Activated naive CD8-positive, alpha-beta T cell treated with anti-CD3 and anti-CD28 coated beads, Interleukin-2, amount 10 ng/mL, durations not matched to agents 7 days and 5 days (primary cell): ENCODE data around the gene PAM16. TPM values are rescaled to one million over a fixed set of nuclear protein-coding genes. Genes with fewer than 3 reads are reported as not detected.

Experiments
- ATAC-seq: fragments of 150-1000 bp; cut with Tn5 transposase; one replicate; pipeline ENCODE4 v1.10.0; 2021; ENCODE audit warnings: low read depth, moderate library complexity
- POLR2A ChIA-PET: fragments of 350-600 bp; sonication (Branson Sonifier 250); formaldehyde crosslinking; loops from one replicate; lab custom pipeline; 2021; ENCODE audit warnings: antibody characterized with exemption; lab: Charles Lee
- DNase-seq: peaks from one replicate; pipeline ENCODE4 v3.0.0; 2021
- H3K27ac Mint-ChIP-seq: one replicate; pipeline ENCODE4 v1.8.0; 2022; ENCODE audit warnings: mild to moderate bottlenecking, mixed read lengths
- H3K27me3 Mint-ChIP-seq: one replicate; pipeline ENCODE4 v1.8.0; 2022; ENCODE audit warnings: mild to moderate bottlenecking, moderate library complexity, mixed read lengths
- H3K36me3 Mint-ChIP-seq: one replicate; pipeline ENCODE4 v1.8.0; 2021; ENCODE audit warnings: mild to moderate bottlenecking, mixed read lengths
- H3K4me1 Mint-ChIP-seq: one replicate; pipeline ENCODE4 v1.8.0; 2021; ENCODE audit warnings: mixed read lengths
- H3K4me3 Mint-ChIP-seq: one replicate; pipeline ENCODE4 v1.8.0; 2022; ENCODE audit warnings: mild to moderate bottlenecking, moderate library complexity, mixed read lengths
- H3K9me3 Mint-ChIP-seq: one replicate; pipeline ENCODE4 v1.8.0; 2021; ENCODE audit warnings: mixed read lengths
- total RNA-seq, 2 experiments: library from RNA; stranded (reverse); gene quantifications; one replicate each; pipeline ENCODE4 v1.2.3, GENCODE V29; 2021

PAM16 gene
- total RNA-seq, 2 experiments from 2014 or later = 42.5 to 50.0 TPM

DNA sequence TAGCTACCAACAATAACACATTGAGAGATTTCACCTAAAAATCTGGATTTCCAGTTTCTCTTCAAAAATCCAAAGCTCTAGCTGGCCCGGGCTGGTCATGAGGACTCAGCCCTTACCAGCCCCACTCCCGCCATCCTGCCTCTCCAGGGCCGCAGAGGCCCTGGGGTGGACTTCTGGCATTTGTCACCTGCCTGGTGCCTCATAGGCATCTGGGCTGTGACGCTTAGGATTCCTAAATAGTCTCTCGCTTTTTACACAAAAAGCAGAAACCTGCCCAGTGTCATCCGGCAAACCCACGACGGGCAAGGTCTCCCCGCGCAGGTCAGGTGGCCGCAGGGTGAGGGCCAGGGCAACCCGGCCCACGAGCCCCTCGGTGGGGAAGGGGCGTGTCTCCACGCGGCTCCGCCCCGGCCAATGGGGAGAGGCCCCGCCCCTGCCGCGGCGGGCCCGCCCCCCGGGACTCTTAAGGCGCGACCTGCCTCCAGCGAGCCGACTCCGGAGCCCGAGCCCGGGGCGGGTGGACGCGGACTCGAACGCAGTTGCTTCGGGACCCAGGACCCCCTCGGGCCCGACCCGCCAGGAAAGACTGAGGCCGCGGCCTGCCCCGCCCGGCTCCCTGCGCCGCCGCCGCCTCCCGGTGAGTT lies 20.4 kb upstream of the PAM16 start, which contains the start of gene VASN:
Gene VASN, plus strand, starts transcription at position 492 of the 644 bp plus-strand sequence. CDS start 9,030 bp downstream, outside the sequence.
- Mint-ChIP-seq H3K4me3 (peak within 1 kb of the TSS; percentile 67), H3K9me3 (no peaks in the 10 kb centered on the region), H3K27ac (no peak within 1 kb of the TSS), H3K27me3 (no peaks in the 10 kb centered on the region), H3K4me1 (peaks cover 2% of the 10 kb centered on the region), H3K36me3 (peaks cover 1% of the 10 kb centered on the region)
- peak; percentile 78 for DNase-seq
- peak; percentile 72 for ATAC-seq
- POLR2A ChIA-PET = interaction anchor here (0.6 to 0.7 kb wide), 2 partner anchors 18 to 98 kb away, joined by 3 read pairs; partner anchors contain the start of gene TFAP4

DNA sequence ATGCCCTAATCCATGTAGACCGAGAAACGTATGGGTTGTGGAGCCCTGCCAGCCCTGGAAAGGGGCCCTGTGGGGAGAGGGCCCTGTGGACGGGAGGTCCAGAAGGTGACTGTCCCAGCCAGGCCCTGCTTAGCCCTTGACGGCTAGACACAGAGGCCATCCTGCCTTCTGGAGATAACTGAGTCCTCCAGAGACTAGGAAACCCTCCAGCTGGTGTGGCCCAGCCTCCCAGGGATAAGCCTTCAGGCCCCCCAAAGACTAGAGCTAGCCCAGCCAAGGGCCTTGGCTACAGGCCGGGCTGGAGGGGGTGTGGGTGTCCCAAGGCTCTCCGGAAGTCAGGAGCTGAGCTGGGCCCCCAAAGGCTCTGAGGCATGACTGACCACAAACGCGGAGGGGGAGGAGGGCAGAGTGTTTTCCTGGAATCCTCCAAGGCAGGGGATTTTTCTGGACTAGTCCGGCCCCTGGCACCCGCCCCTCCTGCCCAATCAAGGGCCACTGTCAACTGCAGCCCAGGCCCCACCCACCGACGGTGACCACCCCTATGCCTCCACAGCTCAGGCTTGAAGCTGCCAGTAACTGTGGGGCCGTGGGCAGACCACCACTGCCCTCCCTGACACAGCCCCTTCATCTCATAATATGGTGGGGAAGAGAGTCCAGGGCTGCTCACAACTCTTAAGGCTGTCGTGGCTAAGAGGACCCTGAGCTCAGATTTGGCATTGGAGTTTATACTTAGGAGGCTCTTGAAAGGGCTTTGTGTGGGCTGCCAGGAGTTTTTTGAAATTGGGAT lies 19.6 kb upstream of the PAM16 start:
- no peak for ATAC-seq
- POLR2A ChIA-PET = interaction anchor here (0.6 to 0.7 kb wide), 2 partner anchors 18 to 98 kb away, joined by 3 read pairs; partner anchors contain the start of gene TFAP4
- Mint-ChIP-seq H3K9me3 (no peaks in the 10 kb centered on the region), H3K4me3 (no peak overlapping the region), H3K36me3 (peaks cover 1% of the 10 kb centered on the region), H3K27me3 (no peaks in the 10 kb centered on the region), H3K4me1 (peaks cover 2% of the 10 kb centered on the region), H3K27ac (no peak overlapping the region)
- no peak for DNase-seq

DNA sequence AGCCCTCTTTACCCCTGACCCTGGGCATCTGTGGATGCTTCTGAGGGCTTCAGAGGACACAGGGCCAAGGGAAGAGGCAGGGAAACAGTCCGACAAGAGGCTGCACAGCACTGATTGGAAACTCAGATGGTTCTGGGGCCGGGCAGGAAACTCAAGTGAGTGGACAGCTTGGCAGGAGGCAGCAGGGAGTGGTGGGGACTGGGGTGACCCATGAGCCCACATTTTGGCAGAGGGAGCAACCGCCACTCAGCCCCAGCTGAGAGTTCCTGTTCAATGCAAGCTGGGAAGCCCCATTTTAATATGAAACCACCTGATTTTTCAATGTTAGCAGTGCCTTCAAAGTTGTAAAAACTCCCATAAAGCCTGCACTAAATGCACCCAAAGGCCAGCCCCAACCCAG lies 19.0 kb upstream of the PAM16 start:
- H3K4me3 Mint-ChIP-seq = no peak overlapping the region
- DNase-seq (no peak), ATAC-seq (no peak)
- H3K9me3 Mint-ChIP-seq = no peaks in the 10 kb centered on the region
- peaks cover 1% of the 10 kb centered on the region for H3K36me3 Mint-ChIP-seq
- H3K4me1 Mint-ChIP-seq = peaks cover 2% of the 10 kb centered on the region
- no peak overlapping the region for H3K27ac Mint-ChIP-seq
- POLR2A ChIA-PET = interaction anchor here (0.7 to 1.3 kb wide), 2 partner anchors 16 to 17 kb away, joined by 3 read pairs; no protein-coding TSS in a partner anchor
- H3K27me3 Mint-ChIP-seq = no peaks in the 10 kb centered on the region

DNA sequence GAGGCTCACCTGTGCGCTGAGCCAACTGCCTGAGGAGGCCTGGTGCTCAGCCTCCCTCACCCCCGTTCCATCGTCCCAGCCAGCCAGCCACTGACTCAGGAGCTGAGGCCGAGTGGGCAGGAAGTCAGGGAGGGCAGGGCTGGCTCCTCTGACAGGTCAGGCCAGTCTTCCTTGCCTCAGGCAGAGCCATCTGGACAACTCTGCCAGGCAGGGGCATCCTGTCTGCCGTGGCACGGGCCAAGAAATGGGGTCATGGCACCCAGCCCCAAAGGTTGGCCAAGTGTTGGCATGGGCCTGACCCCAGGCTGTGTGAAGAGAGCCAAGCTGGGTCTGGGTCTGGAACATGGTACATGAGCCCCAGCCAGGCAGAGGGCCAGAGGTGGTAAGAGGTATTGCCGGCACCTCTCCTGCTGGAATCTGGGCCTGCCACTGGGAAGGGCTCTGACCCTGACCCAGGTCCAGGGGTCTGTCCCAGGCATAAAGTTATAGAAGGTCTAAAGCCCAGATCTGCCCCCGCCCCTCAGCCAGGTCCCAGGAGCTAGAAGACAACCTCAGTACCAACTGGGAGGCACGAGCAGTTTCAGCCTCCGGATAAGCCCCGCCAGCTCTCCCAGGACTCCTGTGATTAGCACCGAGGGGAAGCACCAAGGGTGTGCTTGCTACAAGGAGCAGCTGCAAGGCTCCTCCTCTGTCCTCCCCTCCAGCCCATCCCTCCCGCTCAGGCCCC lies 18.0 kb upstream of the PAM16 start:
- POLR2A ChIA-PET = interaction anchor here (1.3 kb wide), 1 partner anchor 17 kb away, joined by 3 read pairs; no protein-coding TSS in a partner anchor
- ATAC-seq (no peak), DNase-seq (no peak)
- Mint-ChIP-seq H3K4me1 (peaks cover 2% of the 10 kb centered on the region), H3K36me3 (peaks cover 1% of the 10 kb centered on the region), H3K4me3 (no peak overlapping the region), H3K27ac (no peak overlapping the region), H3K9me3 (no peaks in the 10 kb centered on the region), H3K27me3 (no peaks in the 10 kb centered on the region)

DNA sequence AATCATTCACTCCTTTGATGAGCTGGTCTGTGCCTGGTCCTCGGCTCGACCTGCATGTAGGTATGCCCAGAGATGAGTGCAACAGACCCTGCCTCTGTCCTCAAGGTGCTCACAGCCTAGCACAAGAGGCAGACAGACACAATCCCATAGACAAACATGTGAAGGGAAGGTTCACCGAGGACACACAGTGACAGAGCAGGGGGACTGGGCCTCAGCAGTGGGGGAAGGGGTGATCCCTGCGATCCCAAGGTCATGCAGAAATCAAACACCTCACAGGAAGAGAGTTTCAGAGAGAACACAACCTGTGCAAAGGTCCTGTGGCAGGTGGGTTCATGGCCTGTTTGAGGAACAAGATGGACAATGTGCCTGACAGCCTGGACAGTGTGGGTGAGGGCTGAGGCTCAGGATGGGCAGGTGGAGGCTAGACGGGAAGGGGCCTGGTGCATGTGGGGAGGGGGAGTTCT lies 16.3 kb upstream of the PAM16 start:
- Mint-ChIP-seq H3K27ac (no peak overlapping the region), H3K4me3 (no peak overlapping the region), H3K4me1 (peaks cover 2% of the 10 kb centered on the region), H3K9me3 (no peaks in the 10 kb centered on the region), H3K27me3 (no peaks in the 10 kb centered on the region), H3K36me3 (peaks cover 8% of the 10 kb centered on the region)
- ATAC-seq (no peak), DNase-seq (no peak)
- POLR2A ChIA-PET = no interaction called here

DNA sequence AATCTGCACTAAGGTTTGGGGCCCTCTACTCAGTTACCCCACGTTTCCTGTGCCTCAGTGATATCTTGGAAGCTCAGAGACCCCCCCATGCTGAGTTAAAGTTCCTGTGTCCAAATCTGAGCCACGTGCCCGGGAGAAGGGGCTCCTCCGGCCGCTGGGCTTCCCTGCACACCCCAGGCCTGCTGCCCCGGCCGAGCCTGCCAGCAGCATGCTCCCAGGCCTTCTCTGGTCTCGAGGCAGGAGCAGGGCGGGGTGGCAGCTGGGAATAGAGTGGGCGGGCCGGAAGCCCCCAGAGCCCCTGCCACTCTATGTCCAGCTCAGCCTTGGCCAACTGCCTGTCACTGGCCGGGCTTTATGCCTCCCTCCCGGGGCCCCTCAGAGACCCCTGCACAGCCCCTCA lies 14.9 kb upstream of the PAM16 start:
- H3K9me3 Mint-ChIP-seq = no peaks in the 10 kb centered on the region
- H3K4me1 Mint-ChIP-seq = no peaks in the 10 kb centered on the region
- peaks cover 8% of the 10 kb centered on the region for H3K36me3 Mint-ChIP-seq
- POLR2A ChIA-PET = interaction anchor here (0.5 kb wide), 1 partner anchor 76 kb away, joined by 4 read pairs; no protein-coding TSS in a partner anchor
- no peak overlapping the region for H3K4me3 Mint-ChIP-seq
- no peak overlapping the region for H3K27ac Mint-ChIP-seq
- no peaks in the 10 kb centered on the region for H3K27me3 Mint-ChIP-seq
- no peak for DNase-seq
- no peak for ATAC-seq

DNA sequence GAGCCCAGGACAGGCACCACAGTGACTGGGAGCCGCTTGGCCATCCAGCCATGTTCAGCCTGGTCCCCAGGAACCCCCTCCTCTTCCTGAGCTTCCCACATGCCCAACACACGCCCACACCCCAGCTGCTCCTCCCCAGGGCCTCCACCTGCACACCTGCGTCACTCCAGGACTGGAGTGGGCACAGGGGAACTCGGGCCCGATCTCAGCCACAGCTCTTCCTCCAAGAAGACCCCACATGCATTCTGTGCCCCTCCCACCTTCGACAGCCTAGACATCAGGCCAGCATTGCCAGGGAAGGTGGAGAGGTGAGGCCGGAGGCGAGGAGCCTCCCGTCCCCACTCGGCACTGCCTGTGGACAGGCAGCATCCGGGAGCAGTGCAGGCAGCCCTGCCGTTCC lies 14.5 kb upstream of the PAM16 start:
- Mint-ChIP-seq H3K27ac (no peak overlapping the region), H3K4me3 (no peak overlapping the region), H3K27me3 (no peaks in the 10 kb centered on the region), H3K4me1 (no peaks in the 10 kb centered on the region), H3K36me3 (peaks cover 8% of the 10 kb centered on the region), H3K9me3 (no peaks in the 10 kb centered on the region)
- ATAC-seq (no peak), DNase-seq (no peak)
- POLR2A ChIA-PET = no interaction called here

DNA sequence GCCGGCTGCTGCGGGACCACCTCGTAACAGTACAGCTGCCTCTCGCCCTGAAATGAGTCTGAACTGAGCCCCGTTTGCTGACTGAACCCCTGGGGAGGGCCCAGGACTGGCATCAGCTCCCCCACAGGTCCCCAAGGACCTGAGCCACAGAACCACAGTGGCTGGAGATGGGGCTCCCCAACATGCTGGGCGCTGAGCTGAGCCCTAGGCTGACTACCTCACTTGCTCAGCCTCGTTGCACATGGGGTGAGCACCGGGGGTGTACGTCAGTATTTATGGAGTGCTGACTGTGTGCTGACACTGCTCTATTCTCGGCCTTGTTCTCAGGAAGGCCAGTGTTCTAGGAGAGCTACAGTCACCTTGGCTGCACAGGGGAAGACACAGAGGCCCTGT lies 13.9 kb upstream of the PAM16 start:
- H3K4me3 Mint-ChIP-seq = no peak overlapping the region
- ATAC-seq (no peak), DNase-seq (no peak)
- H3K9me3 Mint-ChIP-seq = no peaks in the 10 kb centered on the region
- no peaks in the 10 kb centered on the region for H3K4me1 Mint-ChIP-seq
- peaks cover 8% of the 10 kb centered on the region for H3K36me3 Mint-ChIP-seq
- H3K27me3 Mint-ChIP-seq = no peaks in the 10 kb centered on the region
- no peak overlapping the region for H3K27ac Mint-ChIP-seq
- POLR2A ChIA-PET = no interaction called here

DNA sequence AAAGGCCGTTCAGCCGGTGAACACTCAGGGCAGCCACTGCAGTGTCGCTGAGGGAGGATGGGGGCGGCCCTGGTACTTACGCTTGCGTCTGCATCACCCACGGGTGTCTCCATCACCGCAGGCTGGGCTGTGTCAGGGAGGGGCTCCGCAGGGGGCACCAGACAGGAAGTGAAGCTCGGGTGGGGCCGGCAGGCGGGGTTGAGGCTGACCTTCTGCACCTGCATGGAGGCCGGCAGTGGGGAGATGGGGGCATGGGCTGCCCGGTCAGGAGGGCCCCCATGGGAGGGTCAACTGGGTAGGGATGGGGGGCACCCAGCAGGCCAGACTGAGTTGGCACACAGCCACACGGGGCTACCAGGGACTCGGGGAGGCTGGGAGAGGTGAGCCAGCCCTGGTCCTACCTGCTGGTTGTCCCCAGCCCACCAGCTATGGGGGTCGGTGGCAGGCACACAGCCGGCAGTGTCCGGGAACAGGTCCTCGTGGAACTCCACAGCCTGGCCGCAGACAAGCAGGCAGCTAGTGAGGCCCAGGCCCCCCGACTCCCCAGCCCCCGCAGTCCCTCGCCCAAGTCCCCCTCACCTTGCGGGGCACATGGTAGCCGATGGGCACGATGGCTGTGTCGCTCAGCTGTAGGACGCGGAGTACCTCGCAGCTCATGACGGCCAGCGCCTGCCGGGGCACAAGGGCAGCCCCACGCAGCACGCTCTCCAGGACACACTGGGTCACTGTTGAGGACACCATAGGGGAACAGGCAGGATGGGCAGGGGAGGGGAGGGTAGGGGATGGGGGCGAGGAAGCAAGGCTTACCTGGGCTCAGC lies 13.3 kb upstream of the PAM16 start:
- DNase-seq (no peak), ATAC-seq (no peak)
- no peaks in the 10 kb centered on the region for H3K27me3 Mint-ChIP-seq
- H3K9me3 Mint-ChIP-seq = no peaks in the 10 kb centered on the region
- peaks cover 8% of the 10 kb centered on the region for H3K36me3 Mint-ChIP-seq
- H3K4me1 Mint-ChIP-seq = no peaks in the 10 kb centered on the region
- no peak overlapping the region for H3K4me3 Mint-ChIP-seq
- H3K27ac Mint-ChIP-seq = no peak overlapping the region
- POLR2A ChIA-PET = no interaction called here

DNA sequence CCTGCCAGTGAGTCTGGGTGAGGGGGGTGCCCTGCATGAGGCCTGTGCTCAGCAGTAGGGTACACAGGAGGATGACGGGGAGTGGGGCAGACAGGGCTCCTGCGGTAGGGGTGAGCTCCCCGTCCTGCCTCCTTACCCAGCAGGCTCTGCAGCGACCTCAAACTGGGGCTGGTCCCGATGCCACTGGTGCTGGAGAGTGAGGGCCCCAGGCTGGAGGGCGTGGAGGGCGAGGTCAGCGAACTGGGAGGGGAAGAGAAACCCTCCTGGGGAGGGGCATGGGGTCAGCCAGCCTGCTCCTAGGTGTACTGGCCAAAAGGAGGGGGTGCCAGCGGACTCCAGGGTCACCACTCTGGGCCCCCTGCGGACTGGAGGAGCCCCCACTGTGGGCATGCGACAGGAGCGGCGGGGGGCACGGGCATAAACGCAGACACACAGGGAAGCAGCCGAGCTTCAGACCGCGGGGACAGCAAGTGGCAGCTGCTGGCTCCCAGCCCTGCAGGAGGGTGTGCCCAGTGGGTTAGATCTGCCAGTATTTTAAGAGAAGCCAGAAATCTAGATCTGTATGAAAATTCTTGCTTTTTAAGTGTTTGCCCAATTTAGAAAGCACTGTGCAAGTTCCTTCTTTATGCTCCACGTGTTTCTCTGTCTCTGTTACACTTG lies 11.5 kb upstream of the PAM16 start:
- POLR2A ChIA-PET = no interaction called here
- no peak overlapping the region for H3K27ac Mint-ChIP-seq

DNA sequence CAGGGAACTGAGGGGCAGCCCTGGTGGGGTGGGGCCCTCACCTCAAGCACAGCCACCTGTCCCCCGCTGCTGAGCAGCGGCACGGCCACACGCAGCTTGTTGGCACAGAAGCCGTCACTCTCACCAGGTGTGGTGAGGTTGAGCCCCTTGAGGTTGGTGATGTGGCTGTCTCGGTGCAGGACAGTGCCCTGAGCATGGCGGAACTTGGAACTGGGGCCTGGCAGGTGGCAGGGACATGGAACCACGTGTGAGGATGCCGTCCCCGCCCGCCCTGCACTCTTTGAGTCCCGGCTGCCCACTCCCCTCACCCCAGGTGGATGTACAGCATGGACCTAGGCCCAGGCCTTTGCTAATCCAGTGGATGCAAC lies 10.8 kb upstream of the PAM16 start:
- POLR2A ChIA-PET = no interaction called here

More for the DNA sequence above, 11.5 kb upstream of the PAM16 start:
- no peaks in the 10 kb centered on the region for H3K4me1 Mint-ChIP-seq
- no peak overlapping the region for H3K4me3 Mint-ChIP-seq
- DNase-seq = no peak
- H3K9me3 Mint-ChIP-seq = no peaks in the 10 kb centered on the region
- ATAC-seq = no peak
- H3K36me3 Mint-ChIP-seq = peaks cover 11% of the 10 kb centered on the region
- H3K27me3 Mint-ChIP-seq = no peaks in the 10 kb centered on the region

More for the DNA sequence above, 10.8 kb upstream of the PAM16 start:
- no peaks in the 10 kb centered on the region for H3K9me3 Mint-ChIP-seq
- H3K4me3 Mint-ChIP-seq = no peak overlapping the region
- ATAC-seq (no peak), DNase-seq (no peak)
- no peaks in the 10 kb centered on the region for H3K4me1 Mint-ChIP-seq
- H3K27ac Mint-ChIP-seq = no peak overlapping the region
- H3K36me3 Mint-ChIP-seq = peaks cover 10% of the 10 kb centered on the region
- H3K27me3 Mint-ChIP-seq = no peaks in the 10 kb centered on the region
